Adrenal gland (tissue), 12 donors: ENCODE results near the gene ADARB2. TPM values are rescaled to one million over a fixed set of nuclear protein-coding genes. Genes with fewer than 3 reads are reported as not detected.

Experiments used
- DNase-seq, 7 donors: peaks; one replicate each; pipeline ENCODE4 v3.0.0-alpha.2; 2019 to 2020
- H3K27ac ChIP-seq, 5 donors: fragments of 200-600 bp; sonication (generic) in 4 of 5; 1 replicate in 3 of 5; 2 replicates in 2 of 5; pipeline versions ENCODE4 v1.5.1 to v1.8.0; 2016 to 2020; ENCODE audit warnings: mild to moderate bottlenecking in 1 of 5
- H3K27me3 ChIP-seq: fragments of 200-600 bp; 2 replicates; pipeline ENCODE4 v1.8.0; 2021
- H3K36me3 ChIP-seq, 2 donors: fragments of 200-600 bp; replicated peaks in 1 of 2; 1 replicate in 1 of 2; 2 replicates in 1 of 2; pipeline versions ENCODE4 v1.5.1 to v1.8.0; 2018 to 2022
- H3K4me1 ChIP-seq, 2 donors: fragments of 200-600 bp; replicated peaks in 1 of 2; 1 replicate in 1 of 2; 2 replicates in 1 of 2; pipeline versions ENCODE4 v1.5.1 to v1.8.0; 2018 to 2021
- H3K4me3 ChIP-seq, 4 donors: fragments of 200-600 bp; sonication (generic) in 3 of 4; one replicate each; pipeline ENCODE4 v1.5.1; 2016 to 2018
- H3K9me3 ChIP-seq, 3 donors: fragments of 200-600 bp; sonication (generic) in 1 of 3; replicated peaks in 1 of 3; 1 replicate in 2 of 3; 2 replicates in 1 of 3; pipeline versions ENCODE4 v1.5.1 to v1.8.0; 2016 to 2021
- POLR2A ChIP-seq, 2 donors: fragments of 450-650 bp; IDR thresholded peaks; one replicate each; pipeline ENCODE4 v1.6.1; 2017; ENCODE audit warnings: antibody characterized with exemption in 2 of 2, mild to moderate bottlenecking in 2 of 2, moderate library complexity in 1 of 2
- WGBS, 4 donors: extraction: QIAGEN DNeasy Blood & Tissue Kit in 2 of 4; methylation state at CpG; one replicate each; pipeline versions ENCODE4 v1.1.5 to v1.1.7; 2013 to 2017; 5-methylcytosine and 5-hydroxymethylcytosine counted together
- intact Hi-C, 2 donors: fragments of 100-400 bp; cut with DNase I; formaldehyde crosslinking; loops; one replicate each; pipeline versions ENCODE4 v1.14.1 to v1.15.0; 2022 to 2023
- polyA plus RNA-seq, 3 donors: library from polyadenylated mRNA; stranded (reverse); fragments of 200-250 nt in 2 of 3; fragments of 350-450 nt in 1 of 3; fragmentation: Illumina TruSeq in 1 of 3; extraction: RNeasy Lipid Tissue Mini Kit (QIAGEN cat#74804) in 1 of 3; gene quantifications; one replicate each; pipeline ENCODE4 v1.2.3, GENCODE V29; 2013 to 2014
- total RNA-seq, 9 donors: library from RNA; depleted of rRNA in 4 of 9; stranded (reverse); fragments of >200 nt in 4 of 9; fragments of 120-200 nt in 1 of 9; fragmentation: NEBNext Ultra II Directional in 1 of 9; extraction: Animal tissue kit (Norgen Biotek cat#: 25700) in 1 of 9; gene quantifications; one replicate each; pipeline versions ENCODE4 v1.1.0 to v1.2.4, GENCODE V29; 2013 to 2023
- TF ChIP-seq, protein P1 (sequence below), 6 experiments: fragments of 450-650 bp in 4 of 6; fragments of 200-600 bp in 2 of 6; sonication (generic) in 1 of 6; IDR thresholded peaks; 1 replicate in 5 of 6; 2 replicates in 1 of 6; pipeline versions ENCODE4 v1.5.1 to v1.8.0; 2016 to 2021; ENCODE audit warnings: antibody characterized with exemption in 6 of 6, mild to moderate bottlenecking in 2 of 6, moderate library complexity in 1 of 6
- donor health status: healthy with polysubstance abuse.
- donor health status: Bipolar disorder and iron deficiency.
- donor health status: DM: yes; HTN: yes; CAD: no.
- donor health status: DM: no; HTN: no; CAD: no.
- donor health status: DM: no; HTN: no; CAD: no.
- donor health status: DM: yes; HTN: yes; CAD: no.

ADARB2 gene
- total and polyA plus RNA-seq, 12 donors = 0.14 to 3.1 (median 0.91) TPM

- intact Hi-C loops = no loop called here
- 84 to 87% (median 87%) methylated on average over 9 to 34 of the region's 34 CpGs for WGBS, 4 donors
- Histone ChIP-seq H3K27ac (no peak overlapping the region), H3K36me3 (no peaks in the 10 kb centered on the region), H3K9me3 (no peaks in the 10 kb centered on the region), H3K4me3 (no peak overlapping the region), H3K4me1 (no peaks in the 10 kb centered on the region), H3K27me3 (peaks cover 12% of the 10 kb centered on the region)
- no peak for TF ChIP-seq POLR2A (IDR thresholded peaks at IDR 0.05)
- TF ChIP-seq, protein P1, sequence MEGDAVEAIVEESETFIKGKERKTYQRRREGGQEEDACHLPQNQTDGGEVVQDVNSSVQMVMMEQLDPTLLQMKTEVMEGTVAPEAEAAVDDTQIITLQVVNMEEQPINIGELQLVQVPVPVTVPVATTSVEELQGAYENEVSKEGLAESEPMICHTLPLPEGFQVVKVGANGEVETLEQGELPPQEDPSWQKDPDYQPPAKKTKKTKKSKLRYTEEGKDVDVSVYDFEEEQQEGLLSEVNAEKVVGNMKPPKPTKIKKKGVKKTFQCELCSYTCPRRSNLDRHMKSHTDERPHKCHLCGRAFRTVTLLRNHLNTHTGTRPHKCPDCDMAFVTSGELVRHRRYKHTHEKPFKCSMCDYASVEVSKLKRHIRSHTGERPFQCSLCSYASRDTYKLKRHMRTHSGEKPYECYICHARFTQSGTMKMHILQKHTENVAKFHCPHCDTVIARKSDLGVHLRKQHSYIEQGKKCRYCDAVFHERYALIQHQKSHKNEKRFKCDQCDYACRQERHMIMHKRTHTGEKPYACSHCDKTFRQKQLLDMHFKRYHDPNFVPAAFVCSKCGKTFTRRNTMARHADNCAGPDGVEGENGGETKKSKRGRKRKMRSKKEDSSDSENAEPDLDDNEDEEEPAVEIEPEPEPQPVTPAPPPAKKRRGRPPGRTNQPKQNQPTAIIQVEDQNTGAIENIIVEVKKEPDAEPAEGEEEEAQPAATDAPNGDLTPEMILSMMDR (IDR thresholded peaks at IDR 0.05) = no peak
- DNase-seq = no peak
These were observed 495.1 kb downstream of the ADARB2 start for GRCh38 chr10:1241973-1242935.

DNA sequence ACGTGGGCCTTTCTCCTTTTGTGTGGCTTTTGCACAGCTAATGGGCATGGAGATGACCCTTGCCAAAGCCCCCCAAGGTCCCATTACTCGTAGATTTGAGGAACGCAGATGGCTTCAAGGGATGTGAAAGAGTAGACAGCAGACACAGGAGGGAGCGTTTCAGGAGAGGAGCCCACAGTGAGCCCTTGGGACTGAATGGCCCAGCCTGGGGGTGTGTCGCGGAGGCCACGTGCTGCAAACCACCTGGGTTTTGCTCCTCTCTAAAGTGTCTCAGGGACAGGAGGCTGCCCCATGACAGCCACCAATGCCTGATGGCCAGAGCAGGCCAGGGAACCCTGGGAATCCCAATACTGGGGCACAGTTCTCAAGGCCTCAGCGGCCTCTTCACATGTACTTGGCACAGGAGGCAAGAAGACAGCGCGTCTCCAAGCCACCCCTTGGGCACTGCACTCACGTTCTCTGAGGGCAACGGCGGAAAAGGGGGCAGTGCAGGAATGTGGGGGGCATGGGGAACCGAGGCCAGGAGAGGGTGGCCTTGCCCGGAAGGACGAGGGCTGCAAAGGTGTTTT, 495.9 kb downstream of the ADARB2 start:
- no peak for DNase-seq
- Histone ChIP-seq H3K4me1 (no peaks in the 10 kb centered on the region), H3K4me3 (no peak overlapping the region), H3K27ac (no peak overlapping the region), H3K9me3 (no peaks in the 10 kb centered on the region), H3K27me3 (peaks cover 12% of the 10 kb centered on the region), H3K36me3 (no peaks in the 10 kb centered on the region)
- 73 to 87% (median 86%) methylated on average over 16 of the region's 16 CpGs for WGBS, 4 donors
- TF ChIP-seq POLR2A (IDR thresholded peaks at IDR 0.05) = no peak
- TF ChIP-seq, protein P1 (IDR thresholded peaks at IDR 0.05) = no peak
- intact Hi-C loops = no loop called here

DNA sequence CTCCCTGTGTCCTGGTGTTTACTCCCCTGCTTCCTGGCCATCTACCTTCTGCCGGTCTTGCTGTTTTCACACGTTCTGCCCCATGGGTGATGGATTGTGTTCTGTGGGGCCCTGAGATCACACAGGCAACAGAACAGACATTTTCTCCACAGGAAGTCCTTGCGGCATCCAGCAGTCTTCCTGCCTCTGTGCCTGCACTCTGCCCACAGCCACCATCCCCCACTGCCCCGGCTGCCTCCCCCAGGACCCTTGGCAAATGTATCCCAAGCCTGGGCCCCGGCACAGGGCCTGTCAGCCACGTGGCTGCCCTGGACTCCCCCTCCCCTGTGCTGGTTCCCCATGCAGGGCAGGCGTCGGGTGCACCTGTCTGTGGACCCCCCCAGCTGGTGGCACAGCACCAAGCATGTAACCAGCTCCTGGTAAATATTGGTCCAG, 497.0 kb downstream of the ADARB2 start:
- WGBS, 4 donors = 18 to 42% (median 29%) methylated on average over 7 to 8 of the region's 8 CpGs
- H3K27me3 ChIP-seq = peaks cover 12% of the 10 kb centered on the region
- no peak overlapping the region for H3K4me3 ChIP-seq
- peak overlapping the region in 1 of 5 donors; percentile 34 for H3K27ac ChIP-seq
- H3K4me1 ChIP-seq = no peaks in the 10 kb centered on the region
- DNase-seq = peak in 2 of 7 donors; percentile 24 to 28
- TF ChIP-seq, protein P1 (IDR thresholded peaks at IDR 0.05) = no peak
- no peak for TF ChIP-seq POLR2A (IDR thresholded peaks at IDR 0.05)
- H3K9me3 ChIP-seq = no peaks in the 10 kb centered on the region
- H3K36me3 ChIP-seq = no peaks in the 10 kb centered on the region
- intact Hi-C loops = no loop called here

DNA sequence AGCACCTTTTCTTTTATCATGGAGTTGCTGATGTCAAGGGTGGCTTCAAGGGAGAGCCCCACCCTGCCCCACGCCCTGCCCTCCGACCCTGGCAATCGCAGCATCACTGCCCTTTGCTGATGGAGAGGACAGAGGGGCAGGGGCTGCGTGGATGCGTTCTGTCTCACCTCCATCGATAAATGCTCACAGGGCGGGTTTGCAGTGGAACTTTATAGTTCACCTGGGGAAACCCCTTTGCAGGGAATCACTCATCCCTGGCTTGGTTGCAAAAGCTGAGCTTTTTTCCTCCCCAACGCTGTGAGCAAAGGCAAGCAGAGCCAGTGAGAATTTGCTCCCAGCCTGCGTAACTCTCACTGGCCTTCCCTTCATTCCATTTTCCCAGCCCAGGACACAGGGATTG, 504.3 kb downstream of the ADARB2 start:
- no peak overlapping the region for H3K4me3 ChIP-seq
- H3K9me3 ChIP-seq = no peaks in the 10 kb centered on the region
- H3K27me3 ChIP-seq = no peaks in the 10 kb centered on the region
- 90 to 95% (median 91%) methylated on average over 9 of the region's 9 CpGs for WGBS, 4 donors
- TF ChIP-seq POLR2A (IDR thresholded peaks at IDR 0.05) = no peak
- TF ChIP-seq, protein P1 (IDR thresholded peaks at IDR 0.05) = no peak
- intact Hi-C loops = no loop called here
- DNase-seq = no peak
- H3K36me3 ChIP-seq = no peaks in the 10 kb centered on the region
- no peaks in the 10 kb centered on the region for H3K4me1 ChIP-seq
- no peak overlapping the region for H3K27ac ChIP-seq
